MG63 (cell line): ENCODE measurements around the gene UBN1. TPM values are rescaled to one million over a fixed set of nuclear protein-coding genes. Genes with fewer than 3 reads are reported as not detected.
A peak's percentile ranks its signal among the peaks of the same experiment; 100 is the strongest.

Experiments
- DNase-seq: peaks from one replicate; pipeline ENCODE4 v3.0.0-alpha.2; 2020
- H3K27me3 ChIP-seq: fragments of 250-450 bp; sonication (Bioruptor Pico); 2 replicates; pipeline ENCODE4 v1.5.1; 2020; ENCODE audit warnings: mild to moderate bottlenecking, moderate library complexity
- H3K36me3 ChIP-seq: fragments of 250-450 bp; sonication (Bioruptor Pico); 2 replicates; pipeline ENCODE4 v1.5.1; 2020; ENCODE audit warnings: mild to moderate bottlenecking, moderate library complexity
- H3K4me3 ChIP-seq: fragments of 250-450 bp; sonication (Bioruptor Pico); 2 replicates; pipeline ENCODE4 v1.5.1; 2020; ENCODE audit warnings: mild to moderate bottlenecking, moderate library complexity
- H3K9me3 ChIP-seq: fragments of 250-450 bp; sonication (Bioruptor Pico); 2 replicates; pipeline ENCODE4 v1.5.1; 2020; ENCODE audit warnings: mild to moderate bottlenecking, moderate library complexity
- total RNA-seq: library from RNA; depleted of rRNA; stranded (reverse); fragments of >200 nt; shearing (Covaris generic); gene quantifications from 2 replicates; pipeline ENCODE4 v1.2.3, GENCODE V29; 2014; ENCODE audit warnings: low replicate concordance; rRNA removed

Gene UBN1, protein sequence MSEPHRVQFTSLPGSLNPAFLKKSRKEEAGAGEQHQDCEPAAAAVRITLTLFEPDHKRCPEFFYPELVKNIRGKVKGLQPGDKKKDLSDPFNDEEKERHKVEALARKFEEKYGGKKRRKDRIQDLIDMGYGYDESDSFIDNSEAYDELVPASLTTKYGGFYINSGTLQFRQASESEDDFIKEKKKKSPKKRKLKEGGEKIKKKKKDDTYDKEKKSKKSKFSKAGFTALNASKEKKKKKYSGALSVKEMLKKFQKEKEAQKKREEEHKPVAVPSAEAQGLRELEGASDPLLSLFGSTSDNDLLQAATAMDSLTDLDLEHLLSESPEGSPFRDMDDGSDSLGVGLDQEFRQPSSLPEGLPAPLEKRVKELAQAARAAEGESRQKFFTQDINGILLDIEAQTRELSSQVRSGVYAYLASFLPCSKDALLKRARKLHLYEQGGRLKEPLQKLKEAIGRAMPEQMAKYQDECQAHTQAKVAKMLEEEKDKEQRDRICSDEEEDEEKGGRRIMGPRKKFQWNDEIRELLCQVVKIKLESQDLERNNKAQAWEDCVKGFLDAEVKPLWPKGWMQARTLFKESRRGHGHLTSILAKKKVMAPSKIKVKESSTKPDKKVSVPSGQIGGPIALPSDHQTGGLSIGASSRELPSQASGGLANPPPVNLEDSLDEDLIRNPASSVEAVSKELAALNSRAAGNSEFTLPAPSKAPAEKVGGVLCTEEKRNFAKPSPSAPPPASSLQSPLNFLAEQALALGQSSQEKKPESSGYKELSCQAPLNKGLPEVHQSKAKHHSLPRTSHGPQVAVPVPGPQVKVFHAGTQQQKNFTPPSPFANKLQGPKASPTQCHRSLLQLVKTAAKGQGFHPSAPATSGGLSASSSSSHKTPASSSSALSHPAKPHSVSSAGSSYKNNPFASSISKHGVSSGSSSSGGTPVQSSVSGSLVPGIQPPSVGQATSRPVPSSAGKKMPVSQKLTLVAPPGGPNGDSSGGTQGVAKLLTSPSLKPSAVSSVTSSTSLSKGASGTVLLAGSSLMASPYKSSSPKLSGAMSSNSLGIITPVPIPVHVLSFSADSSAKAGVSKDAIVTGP (N-terminal part only)
- 27.3 and 27.7 TPM in 2 replicates for total RNA-seq

DNA sequence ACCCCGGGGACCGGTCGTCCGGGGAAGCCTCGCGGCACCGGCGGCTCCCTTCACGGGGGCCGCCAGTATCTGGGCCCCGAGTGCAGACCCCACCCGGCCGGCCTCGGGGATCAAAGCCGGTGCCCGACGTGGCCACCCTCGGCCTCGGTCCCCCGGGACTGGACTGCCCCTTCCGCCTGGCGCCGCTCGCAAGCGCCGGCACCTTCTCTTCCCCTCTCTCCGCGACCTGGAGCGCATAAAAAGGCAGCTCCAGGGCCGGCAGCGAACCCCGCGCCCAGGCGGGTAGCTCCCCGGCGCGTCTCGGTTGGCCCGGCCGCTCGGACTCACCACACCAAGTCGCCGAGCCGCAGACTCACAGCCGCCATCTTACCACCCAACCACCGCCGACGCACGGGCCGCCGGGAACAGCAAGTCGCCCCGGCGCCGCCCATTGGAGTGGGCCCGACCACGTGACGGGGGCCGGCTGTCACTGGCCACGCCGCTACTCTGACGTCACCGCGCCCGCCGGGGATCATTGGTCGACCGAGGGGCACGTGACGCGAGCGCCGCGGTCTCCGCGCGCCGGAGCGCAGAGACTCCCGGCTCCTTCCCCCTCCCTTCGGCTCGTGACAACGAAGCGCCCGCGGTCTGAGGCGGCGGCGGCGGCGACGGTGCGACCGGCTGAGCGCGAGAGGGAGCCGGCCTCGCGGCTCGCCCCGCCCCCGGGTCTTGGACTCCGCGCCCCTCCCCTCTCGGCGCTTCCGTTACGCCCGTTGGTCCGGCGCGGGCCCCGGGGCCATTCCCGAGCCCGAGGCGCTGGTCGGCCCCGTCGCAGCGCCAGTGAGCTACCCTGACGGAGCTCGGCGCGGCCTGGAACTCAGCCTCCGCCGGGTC lies at the start of gene UBN1, which contains the start of gene GLYR1:
Gene UBN1 (plus strand): TSS at position 581 of the 873 bp plus-strand sequence. CDS start 5,437 bp downstream, outside the sequence.
Gene GLYR1 (minus strand): TSS at position 388 of the 873 bp plus-strand sequence. CDS start 23 bp downstream, at position 365.
- H3K4me3 ChIP-seq = peak within 1 kb of the TSS; percentile 82
- peak; percentile 99 for DNase-seq
- no peaks in the 10 kb centered on the region for H3K27me3 ChIP-seq
- H3K36me3 ChIP-seq = peaks cover 50% of the 10 kb centered on the region
- H3K9me3 ChIP-seq = no peaks in the 10 kb centered on the region

DNA sequence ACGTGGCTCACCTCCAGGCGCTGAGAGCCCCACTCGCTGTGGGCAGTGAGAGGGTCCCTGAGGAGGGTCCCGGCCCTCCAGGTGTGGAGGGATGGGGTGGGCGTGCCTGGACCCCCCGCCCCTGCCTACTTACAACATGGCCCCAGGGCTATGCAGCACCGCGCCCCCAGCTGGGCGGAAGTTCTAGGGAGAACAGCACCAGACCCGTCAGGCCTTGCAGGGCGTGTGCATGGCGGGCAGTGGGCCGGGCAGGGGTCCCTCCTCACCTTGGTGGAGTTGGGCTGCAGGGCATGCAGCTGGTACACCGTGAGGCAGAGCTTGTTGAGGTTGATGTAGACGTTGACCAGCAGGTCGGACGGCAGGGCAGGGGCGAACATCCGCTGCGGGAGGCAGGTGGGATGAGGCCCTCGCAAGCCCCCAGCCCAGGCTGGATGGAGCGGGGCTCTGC lies 49.5 kb upstream of the UBN1 start:
- H3K36me3 ChIP-seq = no peaks in the 10 kb centered on the region
- H3K9me3 ChIP-seq = no peaks in the 10 kb centered on the region
- DNase-seq = no peak
- no peaks in the 10 kb centered on the region for H3K27me3 ChIP-seq
- no peak overlapping the region for H3K4me3 ChIP-seq

DNA sequence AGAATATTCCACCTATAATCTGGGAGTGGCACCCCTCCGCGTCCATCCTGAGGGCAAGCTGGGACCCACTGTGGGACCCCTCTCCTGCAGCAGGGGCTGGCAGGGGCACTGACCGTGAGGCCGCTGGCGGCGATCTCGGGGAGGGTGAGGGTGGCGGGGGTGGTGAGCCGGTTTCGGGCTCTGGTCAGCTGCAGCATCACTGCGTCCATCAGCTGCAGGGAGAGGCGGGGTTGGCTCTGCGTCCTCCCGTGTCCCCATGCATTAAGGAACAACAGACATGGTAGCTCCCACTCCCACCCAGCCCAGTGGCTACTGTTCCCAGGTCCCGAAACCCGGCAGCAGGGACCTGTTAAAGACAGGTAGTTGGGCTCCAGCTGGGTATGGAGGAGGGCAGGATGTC lies 48.8 kb upstream of the UBN1 start:
- H3K36me3 ChIP-seq = no peaks in the 10 kb centered on the region
- no peaks in the 10 kb centered on the region for H3K27me3 ChIP-seq
- DNase-seq = no peak
- H3K9me3 ChIP-seq = no peaks in the 10 kb centered on the region
- no peak overlapping the region for H3K4me3 ChIP-seq

DNA sequence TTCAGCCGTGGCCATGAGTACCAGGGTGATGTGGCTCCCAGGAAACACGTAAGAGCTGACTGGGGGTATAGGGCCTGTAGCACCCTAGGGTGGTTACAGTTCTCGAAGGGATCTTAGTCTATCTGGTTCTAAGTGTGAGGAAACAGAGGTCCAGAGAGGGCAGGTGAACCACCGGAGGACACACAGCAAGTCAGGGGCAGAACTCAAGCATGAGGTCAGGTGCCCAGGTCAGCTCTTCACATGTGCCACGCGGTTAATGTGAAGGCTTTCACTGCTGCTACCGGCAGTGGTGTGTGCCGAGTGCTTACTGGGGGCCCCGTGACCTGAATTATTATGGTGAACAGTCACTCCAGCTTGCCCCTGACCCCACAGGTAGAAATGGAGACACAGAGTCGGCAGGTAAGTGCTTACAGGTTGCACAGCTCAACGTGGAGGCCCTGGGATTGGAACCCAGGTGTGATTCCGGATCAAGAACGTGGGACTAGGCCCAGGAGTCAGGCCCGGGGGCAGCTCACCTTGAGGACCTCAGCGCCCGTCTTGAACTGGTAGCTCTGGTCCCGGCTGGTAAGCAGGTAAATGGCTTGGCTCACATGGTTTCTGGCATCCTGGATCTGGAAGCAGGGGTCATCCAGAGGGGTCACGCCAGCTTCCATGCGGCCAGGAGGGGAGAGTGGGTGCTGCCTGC lies 48.0 kb upstream of the UBN1 start:
- no peak for DNase-seq
- Histone ChIP-seq H3K27me3 (no peaks in the 10 kb centered on the region), H3K36me3 (peaks cover 2% of the 10 kb centered on the region; the same call in 1 of the 2 replicates), H3K9me3 (no peaks in the 10 kb centered on the region), H3K4me3 (no peak overlapping the region)

DNA sequence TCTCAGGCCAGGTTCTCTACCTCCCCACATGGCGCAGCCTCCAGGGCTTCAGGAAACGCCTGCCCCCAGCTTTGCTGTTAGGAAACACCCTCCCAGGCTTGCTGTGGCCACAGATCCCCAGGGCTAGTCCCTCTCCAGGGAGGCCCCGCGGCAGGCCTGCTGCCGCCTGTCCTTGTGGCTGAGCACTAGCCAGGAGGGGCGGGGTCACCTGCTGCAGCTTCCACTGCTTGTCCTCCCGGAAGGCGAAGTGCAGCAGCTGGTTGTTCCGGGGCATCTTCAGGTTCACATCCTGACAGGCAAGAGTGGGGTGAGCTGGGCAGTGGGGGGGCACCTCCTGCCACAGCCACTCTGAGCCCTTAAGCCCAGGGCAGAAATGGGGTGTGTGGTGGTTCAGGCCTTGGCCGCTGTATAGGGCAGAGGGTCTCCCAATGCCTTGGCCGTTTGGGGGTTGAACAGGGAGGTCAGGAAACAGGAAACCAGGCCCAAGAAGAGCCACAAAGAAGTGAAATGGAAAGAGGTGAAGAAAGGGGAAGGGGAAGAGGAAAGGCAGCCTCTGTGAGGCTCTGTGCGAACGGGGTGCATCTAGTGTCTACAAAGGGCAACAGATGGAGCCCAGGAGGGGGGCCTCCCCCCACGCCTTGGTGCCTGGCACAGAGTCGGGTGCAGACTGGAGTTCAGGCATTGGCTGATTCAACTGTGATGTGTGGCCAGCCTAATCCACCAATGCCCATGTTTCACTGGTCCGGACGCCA lies 46.8 kb upstream of the UBN1 start:
- Histone ChIP-seq H3K36me3 (peaks cover 14% of the 10 kb centered on the region), H3K4me3 (no peak overlapping the region), H3K27me3 (no peaks in the 10 kb centered on the region), H3K9me3 (no peaks in the 10 kb centered on the region)
- DNase-seq = no peak

DNA sequence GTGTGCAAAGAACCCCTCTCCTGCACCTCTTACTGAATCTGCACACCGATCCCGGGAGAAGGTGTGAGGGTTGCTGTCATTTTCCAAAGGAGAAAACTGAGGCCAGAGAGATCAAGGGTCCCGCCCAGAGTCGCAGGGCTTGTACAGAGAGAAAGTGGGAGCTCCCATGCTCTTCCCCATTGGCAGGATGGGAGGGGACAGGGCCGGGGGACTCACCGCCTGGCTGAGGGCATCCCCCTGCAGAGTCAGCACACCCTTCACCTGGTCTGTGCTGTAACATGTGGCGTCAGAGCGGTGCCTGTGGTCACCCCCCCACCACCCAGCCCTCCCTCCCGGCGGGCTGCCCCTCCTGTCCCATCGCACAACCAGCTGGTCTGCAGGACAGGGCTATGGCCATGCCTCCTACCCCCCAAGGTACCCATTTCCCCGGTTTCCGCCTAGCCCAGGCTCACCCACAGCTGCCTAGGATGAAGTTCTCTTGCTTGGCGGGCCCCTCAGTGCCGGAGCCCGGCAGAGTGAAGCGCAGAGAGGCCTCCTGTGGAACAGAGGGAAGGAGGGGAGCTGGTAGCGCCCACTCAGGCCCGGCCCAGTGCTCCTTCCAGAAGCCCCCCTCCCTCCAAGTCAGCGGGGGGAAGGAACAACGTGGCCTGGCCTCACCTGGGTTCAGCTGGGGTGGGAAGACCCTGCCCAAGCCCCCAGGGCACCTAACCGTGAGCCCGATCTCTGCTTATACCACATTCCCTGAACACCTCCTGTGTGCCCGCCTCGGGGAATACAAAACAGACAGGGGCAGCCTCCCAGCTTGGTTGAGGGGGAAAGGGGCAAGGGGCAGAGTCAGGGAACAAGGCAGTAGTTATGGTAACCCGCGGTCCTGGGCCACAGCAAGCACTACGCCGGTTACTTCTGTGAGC lies 46.0 kb upstream of the UBN1 start:
- Histone ChIP-seq H3K9me3 (no peaks in the 10 kb centered on the region), H3K4me3 (peak overlapping the region; percentile 73), H3K36me3 (peaks cover 19% of the 10 kb centered on the region), H3K27me3 (no peaks in the 10 kb centered on the region)
- no peak for DNase-seq

DNA sequence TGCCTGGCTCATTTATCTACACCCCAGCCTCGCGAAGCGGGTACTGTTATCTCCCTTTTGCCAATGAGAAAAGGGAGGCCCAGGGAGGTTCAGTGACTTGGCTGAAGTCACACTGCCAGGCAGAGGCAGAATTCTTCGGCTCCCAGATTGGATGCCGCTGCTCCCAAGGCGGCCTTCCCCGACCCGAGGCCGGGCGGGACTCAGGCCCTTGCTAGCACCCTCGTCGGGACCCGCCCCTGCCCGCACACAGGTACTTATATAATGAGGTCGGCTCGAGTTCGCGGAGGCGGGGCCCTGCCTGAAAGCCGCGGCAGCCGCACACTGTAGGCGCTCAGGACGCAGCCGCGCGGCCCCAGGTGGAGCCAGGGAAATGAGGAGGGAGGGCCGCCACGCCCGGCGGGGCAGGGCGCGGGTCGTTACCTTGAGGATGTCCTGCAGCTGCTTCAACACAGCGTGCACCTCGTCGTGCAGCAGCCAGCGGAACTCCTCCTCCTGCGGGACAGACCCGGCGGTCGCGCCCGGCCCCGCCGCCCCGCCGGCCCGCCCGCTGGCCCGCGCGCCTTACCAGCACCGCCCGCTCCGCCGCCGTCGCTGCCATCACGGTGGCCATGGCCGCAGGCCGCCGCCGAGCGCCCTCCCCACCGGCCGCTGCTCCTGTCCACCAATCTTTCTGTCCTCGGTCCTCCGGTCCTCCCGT lies 45.2 kb upstream of the UBN1 start, which contains the start of gene ROGDI:
Gene ROGDI (minus strand): TSS at position 672 of the 697 bp plus-strand sequence. CDS start 62 bp downstream, at position 610.
- H3K27me3 ChIP-seq = no peaks in the 10 kb centered on the region
- H3K9me3 ChIP-seq = no peaks in the 10 kb centered on the region
- peak; percentile 66 for DNase-seq
- H3K36me3 ChIP-seq = peaks cover 20% of the 10 kb centered on the region
- peak within 1 kb of the TSS; percentile 73 for H3K4me3 ChIP-seq

DNA sequence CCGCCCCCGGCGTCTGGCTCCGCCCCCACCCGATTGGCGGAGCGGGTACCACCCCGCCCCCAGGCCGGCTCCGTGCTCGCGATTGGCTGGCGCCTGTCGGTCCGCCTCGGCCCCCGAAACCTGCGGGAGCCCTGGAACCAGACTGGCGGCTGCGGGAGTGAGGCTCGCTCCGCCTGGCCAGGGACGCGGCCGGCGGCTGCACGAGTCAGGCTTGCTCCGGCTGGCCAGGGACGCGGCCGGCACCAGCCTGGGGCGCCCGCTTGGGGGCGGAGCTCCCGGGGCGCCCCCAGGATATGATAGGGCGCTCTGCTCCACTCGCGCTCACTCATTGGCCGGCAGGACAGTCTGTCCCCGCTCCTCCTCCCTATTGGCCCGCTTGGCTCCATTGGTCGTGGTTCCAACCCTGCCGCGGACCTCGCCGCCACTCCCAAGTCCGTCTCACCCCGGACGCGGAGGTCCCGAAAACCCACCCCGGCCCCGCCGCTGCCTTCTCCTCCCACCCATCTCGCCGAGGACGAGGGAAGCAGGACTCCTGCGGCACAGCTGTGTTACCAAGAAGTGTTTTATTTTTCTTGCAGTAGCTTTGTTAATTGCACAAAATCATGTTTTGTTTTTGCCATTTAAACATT lies 44.5 kb upstream of the UBN1 start:
- no peaks in the 10 kb centered on the region for H3K9me3 ChIP-seq
- H3K36me3 ChIP-seq = peaks cover 27% of the 10 kb centered on the region
- H3K27me3 ChIP-seq = no peaks in the 10 kb centered on the region
- DNase-seq = peak; percentile 96
- H3K4me3 ChIP-seq = peak overlapping the region; percentile 73

DNA sequence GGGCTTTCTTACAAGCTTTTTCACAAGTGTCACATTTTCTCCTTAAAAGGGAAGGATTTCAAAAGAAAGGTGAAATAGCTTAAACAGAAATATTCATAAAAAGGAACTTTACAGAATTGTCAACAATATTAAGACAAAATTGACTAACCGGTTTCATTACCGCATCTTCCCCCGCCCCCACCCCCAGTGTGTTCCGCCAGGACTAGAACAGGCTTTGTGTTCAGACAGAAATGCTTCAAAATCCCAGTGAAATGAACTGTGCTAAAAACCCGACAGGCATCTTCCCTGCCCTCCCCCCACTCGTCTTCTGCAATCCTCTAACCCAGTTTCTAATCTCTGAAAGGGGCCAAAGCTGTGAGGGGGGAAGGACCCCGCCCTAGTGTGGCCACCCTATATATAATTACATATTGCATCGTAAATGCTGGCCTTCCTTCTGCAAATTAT lies 43.9 kb upstream of the UBN1 start:
- DNase-seq = no peak
- H3K4me3 ChIP-seq = peak overlapping the region; percentile 73
- peaks cover 34% of the 10 kb centered on the region for H3K36me3 ChIP-seq
- H3K9me3 ChIP-seq = no peaks in the 10 kb centered on the region
- no peaks in the 10 kb centered on the region for H3K27me3 ChIP-seq

DNA sequence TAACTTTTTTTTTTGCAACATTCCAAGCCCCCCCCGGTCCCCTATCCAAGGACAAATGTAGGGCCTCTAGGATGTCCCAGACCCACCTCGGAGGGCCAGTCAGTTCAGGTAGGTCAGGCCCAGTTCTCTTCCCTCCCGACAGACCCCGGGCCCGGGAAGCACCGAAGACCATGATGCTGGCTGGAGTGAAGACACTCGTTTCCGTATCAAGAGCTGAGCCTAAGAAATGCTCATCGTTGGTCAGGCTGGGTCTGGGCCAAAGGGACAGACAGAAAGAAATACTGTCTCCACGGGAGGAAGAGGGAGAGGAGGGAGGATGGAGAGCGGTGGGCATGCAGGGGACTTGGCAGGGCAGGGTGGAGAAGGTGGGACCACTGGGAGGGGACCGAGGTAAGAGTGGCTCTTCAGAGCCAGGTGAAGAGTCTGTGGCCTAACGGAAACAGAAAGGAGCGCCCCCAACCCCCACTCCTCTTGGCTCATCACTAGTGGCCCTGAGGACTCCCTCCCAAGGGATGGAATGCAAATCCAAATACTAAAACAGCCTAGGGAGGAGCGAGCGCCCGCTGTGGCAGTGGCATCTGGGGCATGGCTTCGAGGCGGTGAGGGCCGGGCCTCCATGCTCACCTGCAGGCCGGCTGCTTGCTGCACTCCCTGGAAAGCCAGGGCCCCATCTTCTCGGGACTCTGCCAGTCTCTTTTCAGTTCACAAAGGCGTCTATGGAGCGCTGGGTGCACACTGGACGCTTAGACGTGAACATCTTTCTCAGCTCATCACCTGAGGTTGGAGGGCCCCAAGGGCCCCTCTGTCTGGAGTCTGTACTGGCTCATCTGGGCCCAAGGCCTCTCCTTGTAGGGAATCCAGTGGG lies 43.2 kb upstream of the UBN1 start:
- Histone ChIP-seq H3K4me3 (no peak overlapping the region), H3K27me3 (no peaks in the 10 kb centered on the region), H3K36me3 (peaks cover 39% of the 10 kb centered on the region), H3K9me3 (no peaks in the 10 kb centered on the region)
- no peak for DNase-seq

DNA sequence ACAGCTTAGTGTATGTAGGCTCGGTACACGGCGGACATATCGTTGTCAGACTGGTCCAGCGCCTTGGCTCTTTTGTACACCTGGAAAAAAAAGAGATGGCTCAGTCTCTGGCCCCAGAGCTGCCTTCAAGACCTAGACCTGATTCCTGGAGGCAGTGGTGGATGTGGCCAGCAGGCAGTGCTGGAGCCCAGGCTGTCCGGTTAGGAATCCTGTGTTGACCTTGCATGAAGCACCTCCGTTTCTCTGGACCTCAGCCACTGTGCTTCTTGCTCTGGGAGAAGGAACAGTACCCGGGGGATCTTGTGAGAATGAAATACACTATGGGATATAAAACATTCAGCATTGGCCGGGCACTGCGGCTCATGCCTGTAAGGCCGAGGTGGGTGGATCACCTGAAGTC lies 42.0 kb upstream of the UBN1 start:
- H3K36me3 ChIP-seq = peaks cover 47% of the 10 kb centered on the region
- no peak for DNase-seq
- no peak overlapping the region for H3K4me3 ChIP-seq
- H3K9me3 ChIP-seq = no peaks in the 10 kb centered on the region
- no peaks in the 10 kb centered on the region for H3K27me3 ChIP-seq

DNA sequence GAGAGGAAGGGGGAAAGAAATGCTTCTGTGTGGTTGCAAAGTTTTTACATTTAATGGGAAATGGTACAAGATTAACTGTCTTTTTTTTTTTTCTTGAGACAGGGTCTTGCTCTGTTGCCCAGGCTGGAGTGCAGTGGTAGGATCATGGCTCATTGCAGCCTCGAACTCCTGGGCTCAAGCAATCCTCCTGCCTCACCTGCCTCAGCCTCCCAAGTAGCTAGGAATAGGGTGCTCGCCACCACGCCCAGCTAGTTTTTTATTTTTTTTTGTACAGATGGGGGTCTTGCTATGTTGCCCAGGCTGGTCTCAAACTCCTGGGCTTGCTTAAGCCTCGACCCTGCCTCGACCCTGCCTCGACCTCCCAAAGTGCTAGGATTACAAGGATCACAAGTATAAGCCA lies 41.0 kb upstream of the UBN1 start:
- Histone ChIP-seq H3K36me3 (peaks cover 52% of the 10 kb centered on the region), H3K27me3 (no peaks in the 10 kb centered on the region), H3K9me3 (no peaks in the 10 kb centered on the region), H3K4me3 (no peak overlapping the region)
- no peak for DNase-seq
